Tibial nerve (tissue), 3 donors: ENCODE data around the gene RAB26.

Source experiments
- CTCF ChIP-seq, 5 experiments: fragments of 200-600 bp in 3 of 5; fragments of 450-650 bp in 2 of 5; sonication (generic) in 3 of 5; IDR thresholded peaks; one replicate each; pipeline ENCODE4 v1.5.1; 2016 to 2019; ENCODE audit warnings: antibody characterized with exemption in 5 of 5, mild to moderate bottlenecking in 3 of 5, moderate library complexity in 2 of 5
- POLR2A ChIP-seq, 2 donors: fragments of 450-650 bp; IDR thresholded peaks; one replicate each; pipeline ENCODE4 v1.6.1; 2017; ENCODE audit warnings: antibody characterized with exemption in 2 of 2, mild to moderate bottlenecking in 2 of 2, moderate library complexity in 2 of 2

DNA sequence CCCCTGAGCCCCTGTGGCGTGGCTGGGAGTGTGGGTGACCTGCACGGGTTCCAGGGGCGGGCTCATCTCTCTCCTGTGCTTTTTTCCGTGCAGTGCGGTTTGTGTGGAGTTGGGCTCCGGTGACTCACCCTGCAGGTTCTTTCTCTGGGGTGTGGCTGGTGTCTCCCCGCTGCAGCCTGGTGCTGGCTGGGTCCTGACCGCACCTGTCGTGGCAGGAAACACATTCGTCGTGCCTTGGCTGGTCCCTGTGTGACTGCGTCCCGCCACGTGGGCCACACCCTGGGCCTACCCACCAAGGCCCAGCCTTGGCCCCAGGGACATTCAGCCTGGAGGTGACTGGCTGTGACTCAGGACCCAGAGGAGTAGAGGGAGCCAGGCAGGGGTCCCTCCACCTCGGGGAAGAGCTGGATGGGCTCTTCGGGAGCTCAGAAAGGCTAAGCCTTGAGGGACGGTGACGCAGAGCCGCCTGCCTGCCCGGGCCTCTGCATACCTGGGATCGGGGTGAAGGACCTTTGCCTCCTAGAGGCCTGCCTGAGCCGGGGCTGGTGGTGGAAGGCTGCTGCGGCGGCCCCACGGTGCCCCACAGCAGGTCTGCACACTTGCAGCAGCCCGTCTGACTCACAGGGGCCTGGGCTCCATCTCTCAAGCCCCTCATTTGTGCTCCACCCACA is 14.9 kb downstream of the RAB26 start:
- TF ChIP-seq POLR2A (IDR thresholded peaks at IDR 0.05): no peak
- no peak for TF ChIP-seq CTCF (IDR thresholded peaks at IDR 0.05)
